IMR-90 (cell line): ENCODE measurements around the gene OGA. TPM values are rescaled to one million over a fixed set of nuclear protein-coding genes. Genes with fewer than 3 reads are reported as not detected.

Experiments
- ATAC-seq: fragments of 200-7000 bp; cut with Tn5 transposase; 2 replicates; pipeline ENCODE4 v1.9.1; 2020; ENCODE audit warnings: low read depth, mild to moderate bottlenecking, moderate library complexity
- BruUV-seq: library from RNA; stranded (reverse); fragments of 400-500 nt; replicated peaks from 2 replicates; lab custom pipeline; 2021; lab: Mats Ljungman, UMichigan
- CTCF ChIA-PET: fragments of 300-600 bp; formaldehyde crosslinking; extraction: SDS; loops from one replicate; lab custom pipeline; 2021; ENCODE audit warnings: antibody characterized with exemption; lab: Yijun Ruan, JAX
- POLR2A ChIA-PET: fragments of 300-600 bp; sonication (Branson Sonifier 250); formaldehyde crosslinking; loops from one replicate; lab custom pipeline; 2022; ENCODE audit warnings: antibody characterized with exemption; ENCODE audit not compliant: unreplicated experiment; lab: Charles Lee
- DNase-seq: peaks from one replicate; pipeline ENCODE4 v3.0.0; 2013
- H2AFZ ChIP-seq: replicated peaks from 2 replicates; pipeline ENCODE3; 2013; ENCODE audit warnings: low read length, mild to moderate bottlenecking; ENCODE audit not compliant: poor library complexity
- H2AK5ac ChIP-seq: 2 replicates; pipeline ENCODE4 v1.6.1; 2013; ENCODE audit warnings: low read depth, low read length, inconsistent platforms
- H2AK9ac ChIP-seq: replicated peaks from 2 replicates; pipeline ENCODE3; 2013; ENCODE audit warnings: mild to moderate bottlenecking, low read depth, low read length, moderate library complexity; ENCODE audit not compliant: poor library complexity
- H2BK120ac ChIP-seq: 2 replicates; pipeline ENCODE4 v1.6.1; 2013; ENCODE audit warnings: low read depth, low read length, inconsistent platforms
- H2BK15ac ChIP-seq: 3 replicates; pipeline ENCODE4 v1.6.1; 2013; ENCODE audit warnings: low read depth, low read length, inconsistent platforms
- H2BK20ac ChIP-seq: 2 replicates; pipeline ENCODE4 v1.6.1; 2013; ENCODE audit warnings: low read depth, mild to moderate bottlenecking, inconsistent platforms, low read length, moderate library complexity
- H2BK5ac ChIP-seq: 2 replicates; pipeline ENCODE4 v1.6.1; 2013; ENCODE audit warnings: mild to moderate bottlenecking, low read depth, low read length, inconsistent platforms; ENCODE audit not compliant: poor library complexity, severe bottlenecking
- H3K14ac ChIP-seq: replicated peaks from 2 replicates; pipeline ENCODE4 v1.6.1; 2013; ENCODE audit warnings: low read depth, low read length, inconsistent platforms
- H3K18ac ChIP-seq: 2 replicates; pipeline ENCODE4 v1.6.1; 2013; ENCODE audit warnings: low read depth, low read length, control low read depth
- H3K23ac ChIP-seq: 2 replicates; pipeline ENCODE4 v1.6.1; 2013; ENCODE audit warnings: low read depth, low read length, inconsistent platforms
- H3K27ac ChIP-seq: 2 replicates; pipeline ENCODE4 v1.5.1; 2013; ENCODE audit warnings: mild to moderate bottlenecking, control low read depth, low read length; ENCODE audit not compliant: insufficient read depth
- H3K27me3 ChIP-seq: 2 replicates; pipeline ENCODE4 v1.6.1; 2013; ENCODE audit warnings: low read length; ENCODE audit not compliant: control insufficient read depth, insufficient read depth
- H3K36me3 ChIP-seq: 2 replicates; pipeline ENCODE4 v1.6.1; 2013; ENCODE audit warnings: low read length, mixed read lengths; ENCODE audit not compliant: control insufficient read depth, insufficient read depth
- H3K4ac ChIP-seq: 2 replicates; pipeline ENCODE4 v1.6.1; 2013; ENCODE audit warnings: low read depth, low read length, inconsistent platforms
- H3K4me1 ChIP-seq: 2 replicates; pipeline ENCODE4 v1.6.1; 2013; ENCODE audit warnings: low read length, mixed read lengths; ENCODE audit not compliant: control insufficient read depth, insufficient read depth
- H3K4me2 ChIP-seq: 2 replicates; pipeline ENCODE4 v1.6.1; 2013; ENCODE audit warnings: low read depth, mild to moderate bottlenecking, control low read depth, low read length, moderate library complexity
- H3K4me3 ChIP-seq: 2 replicates; pipeline ENCODE4 v1.5.1; 2013; ENCODE audit warnings: low read depth, mild to moderate bottlenecking, control low read depth, low read length, moderate library complexity; ENCODE audit not compliant: insufficient read depth
- H3K56ac ChIP-seq: 2 replicates; pipeline ENCODE4 v1.6.1; 2013; ENCODE audit warnings: low read length, inconsistent platforms; ENCODE audit not compliant: insufficient read depth; ENCODE audit errors: extremely low read depth
- H3K79me1 ChIP-seq, 2 experiments: 2 replicates each; pipeline ENCODE4 v1.6.1; 2013; ENCODE audit warnings: low read length in 2 of 2, inconsistent platforms in 1 of 2, low read depth in 1 of 2
- H3K9ac ChIP-seq: 2 replicates; pipeline ENCODE4 v1.6.1; 2013; ENCODE audit warnings: low read depth, low read length, control low read depth
- H3K9me1 ChIP-seq: 2 replicates; pipeline ENCODE4 v1.6.1; 2013; ENCODE audit warnings: low read length, inconsistent platforms; ENCODE audit not compliant: insufficient read depth
- H3K9me3 ChIP-seq: 2 replicates; pipeline ENCODE4 v1.6.1; 2013; ENCODE audit warnings: low read length; ENCODE audit not compliant: control insufficient read depth, insufficient read depth
- H4K20me1 ChIP-seq: 2 replicates; pipeline ENCODE4 v1.6.1; 2013; ENCODE audit warnings: low read length, inconsistent platforms; ENCODE audit not compliant: insufficient read depth
- H4K5ac ChIP-seq: 2 replicates; pipeline ENCODE4 v1.6.1; 2013; ENCODE audit warnings: mild to moderate bottlenecking, low read depth, low read length, control low read depth
- H4K8ac ChIP-seq, 2 experiments: 2 replicates each; pipeline ENCODE4 v1.6.1; 2013; ENCODE audit warnings: low read depth in 2 of 2, low read length in 2 of 2, control low read depth in 1 of 2, inconsistent platforms in 1 of 2
- H4K91ac ChIP-seq: 2 replicates; pipeline ENCODE4 v1.6.1; 2013; ENCODE audit warnings: low read depth, low read length, inconsistent platforms; ENCODE audit not compliant: insufficient read depth
- BHLHE40 ChIP-seq: fragments of 150-350 bp; IDR thresholded peaks from 2 replicates; pipeline ENCODE4 v1.6.1; 2016; ENCODE audit warnings: mild to moderate bottlenecking, low read depth, low read length
- CEBPB ChIP-seq: IDR thresholded peaks from 2 replicates; pipeline ENCODE4 v1.6.1; 2012; ENCODE audit warnings: low read depth, low read length, improper control_type of control experiment
- CHD1 ChIP-seq: IDR thresholded peaks from 2 replicates; pipeline ENCODE4 v1.6.1; 2012; ENCODE audit warnings: low read depth, low read length, improper control_type of control experiment
- CTCF ChIP-seq: conservative IDR thresholded peaks from 2 replicates; pipeline ENCODE4 v1.5.1; 2012; ENCODE audit warnings: mild to moderate bottlenecking, low read depth, low read length, improper control_type of control experiment
- ELK1 ChIP-seq: fragments of 150-350 bp; IDR thresholded peaks from 2 replicates; pipeline ENCODE4 v1.6.1; 2016; ENCODE audit warnings: low read depth, mild to moderate bottlenecking, low read length, moderate library complexity, borderline replicate concordance
- FOS ChIP-seq: fragments of 150-350 bp; IDR thresholded peaks from 2 replicates; pipeline ENCODE4 v1.6.1; 2016; ENCODE audit warnings: low read depth, low read length
- MAZ ChIP-seq: IDR thresholded peaks from 2 replicates; pipeline ENCODE4 v1.6.1; 2012; ENCODE audit warnings: low read depth, mild to moderate bottlenecking, low read length, improper control_type of control experiment, moderate library complexity, borderline replicate concordance
- MXI1 ChIP-seq: IDR thresholded peaks from 2 replicates; pipeline ENCODE4 v1.6.1; 2012; ENCODE audit warnings: low read depth, mild to moderate bottlenecking, low read length, moderate library complexity, borderline replicate concordance
- RAD21 ChIP-seq: IDR thresholded peaks from 2 replicates; pipeline ENCODE4 v1.6.1; 2012; ENCODE audit warnings: low read length, improper control_type of control experiment
- RCOR1 ChIP-seq: IDR thresholded peaks from 2 replicates; pipeline ENCODE4 v1.6.1; 2012; ENCODE audit warnings: mild to moderate bottlenecking, low read length, improper control_type of control experiment; ENCODE audit not compliant: insufficient replicate concordance
- SMC3 ChIP-seq: fragments of 150-350 bp; IDR thresholded peaks from 2 replicates; pipeline ENCODE4 v1.6.1; 2016; ENCODE audit warnings: low read depth, mild to moderate bottlenecking, antibody characterized with exemption, low read length, moderate library complexity
- WGBS, 2 experiments: methylation state at CpG; one replicate each; pipeline versions ENCODE4 v1.1.5 to v1.1.7; 2013; ENCODE audit warnings: missing lambda C conversion rate in 2 of 2; ENCODE audit not compliant: insufficient read length in 1 of 2; ENCODE audit errors: extremely low coverage in 2 of 2; 5-methylcytosine and 5-hydroxymethylcytosine counted together
- dilution Hi-C: fragments of 300-500 bp; cut with HindIII; formaldehyde crosslinking; loops from one replicate; pipeline ENCODE4 v1.14.3; 2018; ENCODE audit warnings: low sequenced_read_pairs; ENCODE audit not compliant: unreplicated experiment
- in situ Hi-C: fragments of 300-500 bp; cut with MboI; formaldehyde crosslinking; loops from 3 replicates; pipeline ENCODE4 v1.14.3; 2019; ENCODE audit warnings: low sequenced_read_pairs, inconsistent platforms, mixed read lengths
- intact Hi-C: fragments of 100-400 bp; cut with micrococcal nuclease; formaldehyde crosslinking; loops from 2 replicates; pipeline ENCODE4 v1.10.0; 2022
- polyA plus RNA-seq, 3 experiments: library from polyadenylated mRNA; depleted of rRNA; stranded (reverse); fragments of >200 nt; gene quantifications; 2 replicates each; pipeline ENCODE4 v1.2.3, GENCODE V29; 2012; ENCODE audit warnings: low replicate concordance in 1 of 3
- total RNA-seq: library from RNA; depleted of rRNA; stranded (reverse); fragments of >200 nt; gene quantifications from 2 replicates; pipeline ENCODE4 v1.2.3, GENCODE V29; 2012
- TF ChIP-seq, protein P1 (sequence below): fragments of 150-350 bp; IDR thresholded peaks from 2 replicates; pipeline ENCODE4 v1.6.1; 2017; ENCODE audit warnings: mild to moderate bottlenecking, antibody characterized with exemption, low read length, low read depth

The OGA gene
- total and polyA plus RNA-seq, 2 of the 4 experiments (the other 2 are of a cell fraction) = 42.5 to 62.9 TPM

DNA sequence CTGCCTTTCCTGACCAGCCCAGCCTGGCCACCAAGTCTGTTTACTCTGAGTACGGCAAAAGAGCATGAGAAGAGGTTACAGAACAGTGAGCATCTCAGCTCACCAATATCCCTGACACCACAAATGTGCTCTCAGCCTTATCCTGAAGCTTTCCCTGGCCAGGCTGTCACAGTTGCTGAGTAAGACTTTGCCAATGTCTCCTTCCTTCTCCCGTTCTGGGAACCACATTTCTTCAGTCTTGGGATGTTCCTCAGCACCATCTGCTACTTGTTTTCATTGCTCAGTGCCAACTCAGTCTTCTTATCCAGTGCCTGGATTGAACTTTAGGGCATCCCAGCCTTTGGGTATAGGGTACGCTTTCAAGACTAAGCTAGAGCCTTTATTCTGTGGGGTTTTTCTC lies 32.5 kb upstream of the OGA start:
- no peak overlapping the region for H3K4me2 ChIP-seq
- ChIA-PET CTCF (interaction anchor here (1.0 to 1.1 kb wide), 2 partner anchors 10 to 159 kb away, joined by 4 read pairs; no protein-coding TSS in a partner anchor), POLR2A (no interaction called here)
- H4K91ac ChIP-seq = no peak overlapping the region
- H2AK5ac ChIP-seq = no peak overlapping the region
- TF ChIP-seq, protein P1, sequence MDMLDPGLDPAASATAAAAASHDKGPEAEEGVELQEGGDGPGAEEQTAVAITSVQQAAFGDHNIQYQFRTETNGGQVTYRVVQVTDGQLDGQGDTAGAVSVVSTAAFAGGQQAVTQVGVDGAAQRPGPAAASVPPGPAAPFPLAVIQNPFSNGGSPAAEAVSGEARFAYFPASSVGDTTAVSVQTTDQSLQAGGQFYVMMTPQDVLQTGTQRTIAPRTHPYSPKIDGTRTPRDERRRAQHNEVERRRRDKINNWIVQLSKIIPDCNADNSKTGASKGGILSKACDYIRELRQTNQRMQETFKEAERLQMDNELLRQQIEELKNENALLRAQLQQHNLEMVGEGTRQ = no peak
- TF ChIP-seq MXI1 (no peak), ELK1 (no peak), MAZ (no peak), SMC3 (no peak), CTCF (no peak), CHD1 (no peak), CEBPB (no peak), RAD21 (no peak), BHLHE40 (no peak), FOS (no peak), RCOR1 (no peak)
- H3K9me3 ChIP-seq = no peaks in the 10 kb centered on the region
- H2AFZ ChIP-seq = no peak overlapping the region
- no peak overlapping the region for H4K5ac ChIP-seq
- no peak overlapping the region for H3K27ac ChIP-seq
- DNase-seq (no peak), ATAC-seq (no peak)
- peaks cover 0 to under 1% of the 10 kb centered on the region in 2 experiments; a peak in 3 of 4 replicates for H3K79me1 ChIP-seq
- H3K4ac ChIP-seq = no peak overlapping the region
- no peak overlapping the region for H3K56ac ChIP-seq
- intact Hi-C loops = no loop called here
- WGBS, 2 experiments = 86% methylated on average over 2 of the region's 3 CpGs; no CpG with 5 or more reads in 1 of the 2 experiments
- no TSS peak for BruUV-seq
- H2AK9ac ChIP-seq = no peak overlapping the region
- peaks cover 17% of the 10 kb centered on the region for H3K9me1 ChIP-seq
- no peaks in the 10 kb centered on the region for H3K27me3 ChIP-seq
- no peak overlapping the region for H3K9ac ChIP-seq
- no peak overlapping the region for H3K18ac ChIP-seq
- no peak overlapping the region for H3K14ac ChIP-seq
- no peak overlapping the region for H3K4me3 ChIP-seq
- no peak overlapping the region for H2BK15ac ChIP-seq
- no peak overlapping the region for H4K8ac ChIP-seq
- H4K20me1 ChIP-seq = peaks cover 18% of the 10 kb centered on the region; the same call in 1 of the 2 replicates
- peaks cover 6% of the 10 kb centered on the region; the same call in 1 of the 2 replicates for H3K4me1 ChIP-seq
- in situ Hi-C loops = no loop called here
- H2BK120ac ChIP-seq = no peak overlapping the region
- H2BK5ac ChIP-seq = no peak overlapping the region
- H3K36me3 ChIP-seq = peaks cover 4% of the 10 kb centered on the region; the same call in 1 of the 2 replicates
- H3K23ac ChIP-seq = no peak overlapping the region
- no peak overlapping the region for H2BK20ac ChIP-seq
- dilution Hi-C loops = no loop called here
